ENCODE data around the gene RHBG. TPM values are rescaled to one million over a fixed set of nuclear protein-coding genes. Genes with fewer than 3 reads are reported as not detected.

RHBG gene
- total and polyA plus RNA-seq, 2 experiments from 2014 or later, result 3.3 to 11.9 TPM

DNA sequence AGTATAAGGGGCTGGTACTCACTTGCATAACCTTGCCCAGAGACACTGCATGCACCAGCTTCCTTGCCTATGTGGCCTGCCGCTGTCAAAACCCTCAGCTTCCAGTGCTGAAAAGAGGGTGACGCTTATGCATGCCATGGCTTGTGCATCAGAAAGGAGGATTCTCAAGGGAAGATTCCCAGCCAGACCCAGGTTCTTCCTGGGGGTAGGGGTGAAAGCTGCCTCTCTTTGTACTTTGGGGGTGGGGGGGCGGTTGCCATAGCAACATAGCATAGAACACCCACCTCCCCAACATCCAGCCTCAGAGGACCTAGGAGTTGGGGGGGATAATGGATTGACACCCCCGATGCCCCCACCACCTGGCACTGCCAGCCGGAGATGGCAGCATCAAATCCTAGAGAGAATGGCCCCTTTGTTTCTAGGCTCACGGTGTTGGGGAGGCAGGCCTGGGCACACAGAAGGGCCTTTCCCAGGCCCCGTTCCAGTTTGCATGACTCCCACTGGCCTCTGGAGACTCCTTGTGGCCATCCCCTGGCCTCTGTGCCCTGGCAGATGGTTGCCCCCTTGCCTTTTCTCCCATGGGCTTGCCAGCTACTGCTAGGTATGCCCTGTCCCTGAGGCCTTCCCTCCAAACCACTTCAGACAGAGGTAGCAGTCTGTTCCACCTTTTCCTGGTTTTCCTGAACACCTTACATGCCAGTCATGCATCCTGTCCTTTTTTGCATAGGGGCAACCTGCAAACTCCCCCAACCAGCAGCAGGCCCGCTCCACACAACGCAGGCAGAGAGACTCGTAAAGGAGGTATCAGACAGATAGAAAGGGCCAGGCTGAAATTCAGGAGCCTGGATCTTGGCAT, 44.6 kb downstream of the RHBG start:
- H3K27me3 ChIP-seq, result peaks cover 68% of the 10 kb centered on the region
- WGBS (ENCODE audit: low lambda C conversion rate, missing lambda C conversion rate), result 75% methylated on average over 9 of the region's 10 CpGs

DNA sequence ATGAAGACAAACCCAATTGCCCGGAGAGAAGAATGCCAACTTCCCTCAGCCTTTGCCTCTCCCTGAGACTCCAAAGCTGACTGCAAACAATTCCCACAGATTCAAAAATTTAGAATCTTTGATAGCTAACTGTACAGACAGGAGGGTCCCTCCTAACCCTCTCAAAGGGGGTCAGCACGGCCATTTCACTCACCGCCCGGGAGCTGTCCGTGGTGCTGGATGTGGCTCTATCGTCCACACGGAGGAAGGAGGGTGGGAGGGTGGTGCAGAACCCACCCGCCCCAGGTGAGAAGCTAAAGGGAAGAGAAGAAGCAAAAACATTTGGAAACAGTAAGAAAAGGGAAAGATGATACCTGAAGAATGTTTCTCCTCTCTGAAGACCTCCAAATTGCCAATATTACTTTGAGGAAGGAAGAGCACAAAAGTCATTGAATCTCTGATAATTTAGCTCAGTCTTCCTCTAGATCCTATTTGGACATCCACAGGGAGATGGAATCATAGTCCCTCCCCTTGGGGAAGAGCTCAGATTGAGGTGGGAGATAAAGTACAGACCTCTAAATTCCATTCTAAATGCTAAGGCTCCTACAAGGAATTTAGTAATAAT, 45.6 kb downstream of the RHBG start:
- no peaks in the 10 kb centered on the region for H3K9me3 ChIP-seq (ENCODE audit: low read depth)
- no peaks in the 10 kb centered on the region for H3K4me1 ChIP-seq (ENCODE audit: insufficient read depth)
- 27% methylated on average over 8 of the region's 8 CpGs for WGBS (ENCODE audit: low lambda C conversion rate, missing lambda C conversion rate)
- no peak overlapping the region for H3K4me3 ChIP-seq
- no peaks in the 10 kb centered on the region for H3K36me3 ChIP-seq (replicated peaks; ENCODE audit: insufficient read depth, low read depth)
- H3K9me2 ChIP-seq (replicated peaks; ENCODE audit: insufficient read depth), result no peaks in the 10 kb centered on the region
- H2AFZ ChIP-seq, result no peak overlapping the region
- no peak overlapping the region for H3K4me2 ChIP-seq
- DNase-seq (ENCODE audit: low spot score), result no peak
- peaks cover 77% of the 10 kb centered on the region for H3K27me3 ChIP-seq
- H4K20me1 ChIP-seq (ENCODE audit: insufficient read depth, poor library complexity, severe bottlenecking), result no peaks in the 10 kb centered on the region
- no peaks in the 10 kb centered on the region for H3K79me2 ChIP-seq
- no peak overlapping the region for H3K27ac ChIP-seq
- TF ChIP-seq EZH2 (IDR thresholded peaks at IDR 0.05; ENCODE audit: borderline replicate concordance), result no peak
- TF ChIP-seq, protein P1, sequence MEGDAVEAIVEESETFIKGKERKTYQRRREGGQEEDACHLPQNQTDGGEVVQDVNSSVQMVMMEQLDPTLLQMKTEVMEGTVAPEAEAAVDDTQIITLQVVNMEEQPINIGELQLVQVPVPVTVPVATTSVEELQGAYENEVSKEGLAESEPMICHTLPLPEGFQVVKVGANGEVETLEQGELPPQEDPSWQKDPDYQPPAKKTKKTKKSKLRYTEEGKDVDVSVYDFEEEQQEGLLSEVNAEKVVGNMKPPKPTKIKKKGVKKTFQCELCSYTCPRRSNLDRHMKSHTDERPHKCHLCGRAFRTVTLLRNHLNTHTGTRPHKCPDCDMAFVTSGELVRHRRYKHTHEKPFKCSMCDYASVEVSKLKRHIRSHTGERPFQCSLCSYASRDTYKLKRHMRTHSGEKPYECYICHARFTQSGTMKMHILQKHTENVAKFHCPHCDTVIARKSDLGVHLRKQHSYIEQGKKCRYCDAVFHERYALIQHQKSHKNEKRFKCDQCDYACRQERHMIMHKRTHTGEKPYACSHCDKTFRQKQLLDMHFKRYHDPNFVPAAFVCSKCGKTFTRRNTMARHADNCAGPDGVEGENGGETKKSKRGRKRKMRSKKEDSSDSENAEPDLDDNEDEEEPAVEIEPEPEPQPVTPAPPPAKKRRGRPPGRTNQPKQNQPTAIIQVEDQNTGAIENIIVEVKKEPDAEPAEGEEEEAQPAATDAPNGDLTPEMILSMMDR (IDR thresholded peaks at IDR 0.05; ENCODE audit: poor library complexity), result no peak
- no peak for TF ChIP-seq EZH2phosphoT487 (IDR thresholded peaks at IDR 0.05; ENCODE audit: low read depth, severe bottlenecking, unreplicated experiment)

More for the DNA sequence above, 44.6 kb downstream of the RHBG start:
- no peaks in the 10 kb centered on the region for H3K4me1 ChIP-seq (ENCODE audit: insufficient read depth)
- TF ChIP-seq EZH2 (IDR thresholded peaks at IDR 0.05; ENCODE audit: borderline replicate concordance) (no peak), EZH2phosphoT487 (IDR thresholded peaks at IDR 0.05; ENCODE audit: low read depth, severe bottlenecking, unreplicated experiment) (no peak)
- TF ChIP-seq, protein P1 (IDR thresholded peaks at IDR 0.05; ENCODE audit: poor library complexity), result no peak
- no peak overlapping the region for H3K4me3 ChIP-seq
- DNase-seq (ENCODE audit: low spot score), result no peak
- H3K27ac ChIP-seq, result no peak overlapping the region
- no peak overlapping the region for H2AFZ ChIP-seq
- H3K9me3 ChIP-seq (ENCODE audit: low read depth), result no peaks in the 10 kb centered on the region
- no peaks in the 10 kb centered on the region for H3K79me2 ChIP-seq
- no peak overlapping the region for H3K4me2 ChIP-seq
- H3K9me2 ChIP-seq (replicated peaks; ENCODE audit: insufficient read depth), result no peaks in the 10 kb centered on the region
- no peaks in the 10 kb centered on the region for H3K36me3 ChIP-seq (replicated peaks; ENCODE audit: insufficient read depth, low read depth)
- H4K20me1 ChIP-seq (ENCODE audit: insufficient read depth, poor library complexity, severe bottlenecking), result no peaks in the 10 kb centered on the region

DNA sequence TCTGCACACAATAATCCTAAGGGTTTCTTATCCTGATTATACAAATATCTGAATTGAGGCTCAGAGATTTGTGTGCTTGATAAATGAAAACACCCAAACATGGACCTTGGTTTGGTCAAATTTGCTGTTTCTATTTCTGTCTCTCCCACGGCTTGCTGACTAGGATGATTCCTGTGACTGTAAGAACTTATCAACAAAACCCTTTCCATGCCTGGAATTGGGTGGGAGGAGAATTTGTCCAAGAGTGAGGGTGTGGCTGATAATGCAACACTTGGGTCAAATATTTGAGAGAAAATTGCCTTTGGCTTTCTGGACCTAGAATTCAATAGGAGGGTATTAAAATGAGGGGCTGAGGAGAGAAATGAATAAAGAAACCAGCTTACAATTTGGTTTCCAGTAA, 48.0 kb downstream of the RHBG start:
- 36% methylated on average over 1 of the region's 1 CpG for WGBS (ENCODE audit: low lambda C conversion rate, missing lambda C conversion rate)
- Histone ChIP-seq H3K4me3 (no peak overlapping the region), H4K20me1 (ENCODE audit: insufficient read depth, poor library complexity, severe bottlenecking) (no peaks in the 10 kb centered on the region), H3K27me3 (peaks cover 86% of the 10 kb centered on the region), H2AFZ (no peak overlapping the region), H3K36me3 (replicated peaks; ENCODE audit: insufficient read depth, low read depth) (no peaks in the 10 kb centered on the region), H3K79me2 (no peaks in the 10 kb centered on the region), H3K27ac (no peak overlapping the region), H3K9me3 (ENCODE audit: low read depth) (no peaks in the 10 kb centered on the region), H3K4me2 (no peak overlapping the region), H3K4me1 (ENCODE audit: insufficient read depth) (peaks cover 16% of the 10 kb centered on the region), H3K9me2 (replicated peaks; ENCODE audit: insufficient read depth) (no peaks in the 10 kb centered on the region)
- TF ChIP-seq EZH2 (IDR thresholded peaks at IDR 0.05; ENCODE audit: borderline replicate concordance), result no peak
- TF ChIP-seq, protein P1 (IDR thresholded peaks at IDR 0.05; ENCODE audit: poor library complexity), result no peak
- no peak for TF ChIP-seq EZH2phosphoT487 (IDR thresholded peaks at IDR 0.05; ENCODE audit: low read depth, severe bottlenecking, unreplicated experiment)
- no peak for DNase-seq (ENCODE audit: low spot score)

All from hepatocyte (in vitro differentiated cells).